Hepatocyte (in vitro differentiated cells): ENCODE data around the gene THSD4. TPM values are rescaled to one million over a fixed set of nuclear protein-coding genes. Genes with fewer than 3 reads are reported as not detected.

Experiments used
- DNase-seq: peaks from one replicate; pipeline ENCODE4 v3.0.0-alpha.2; 2016; ENCODE audit warnings: low spot score
- H2AFZ ChIP-seq: fragments of 200-600 bp; sonication (generic); 2 replicates; pipeline ENCODE4 v1.6.0; 2016; ENCODE audit warnings: antibody characterized with exemption, mild to moderate bottlenecking
- H3K27ac ChIP-seq: fragments of 200-600 bp; sonication (generic); 2 replicates; pipeline ENCODE4 v1.5.1; 2016; ENCODE audit warnings: mild to moderate bottlenecking
- H3K27me3 ChIP-seq: fragments of 200-600 bp; sonication (generic); 2 replicates; pipeline ENCODE4 v1.6.1; 2016
- H3K36me3 ChIP-seq: fragments of 200-600 bp; sonication (generic); replicated peaks from 2 replicates; pipeline ENCODE4 v1.5.1; 2016; ENCODE audit warnings: low read depth; ENCODE audit not compliant: insufficient read depth
- H3K4me1 ChIP-seq: fragments of 200-600 bp; sonication (generic); 2 replicates; pipeline ENCODE4 v1.5.1; 2016; ENCODE audit warnings: mild to moderate bottlenecking, moderate library complexity; ENCODE audit not compliant: insufficient read depth
- H3K4me2 ChIP-seq: fragments of 200-600 bp; sonication (generic); 2 replicates; pipeline ENCODE4 v1.6.0; 2016
- H3K4me3 ChIP-seq: fragments of 200-600 bp; sonication (generic); 2 replicates; pipeline ENCODE4 v1.5.1; 2016; ENCODE audit warnings: mild to moderate bottlenecking
- H3K79me2 ChIP-seq: fragments of 200-600 bp; sonication (generic); 2 replicates; pipeline ENCODE4 v1.6.0; 2017; ENCODE audit warnings: mild to moderate bottlenecking
- H3K9me2 ChIP-seq: fragments of 200-600 bp; sonication (generic); replicated peaks from 2 replicates; pipeline ENCODE4 v1.6.0; 2017; ENCODE audit warnings: mild to moderate bottlenecking; ENCODE audit not compliant: insufficient read depth
- H3K9me3 ChIP-seq: fragments of 200-600 bp; sonication (generic); 2 replicates; pipeline ENCODE4 v1.5.1; 2016; ENCODE audit warnings: low read depth, mild to moderate bottlenecking
- H4K20me1 ChIP-seq: fragments of 200-600 bp; sonication (generic); 2 replicates; pipeline ENCODE4 v1.6.0; 2016; ENCODE audit warnings: mild to moderate bottlenecking; ENCODE audit not compliant: insufficient read depth, poor library complexity, severe bottlenecking
- EZH2 ChIP-seq: fragments of 200-600 bp; sonication (generic); IDR thresholded peaks from 2 replicates; pipeline ENCODE4 v1.6.1; 2016; ENCODE audit warnings: antibody characterized with exemption, mild to moderate bottlenecking, borderline replicate concordance
- EZH2phosphoT487 ChIP-seq: fragments of 200-600 bp; sonication (generic); IDR thresholded peaks from one replicate; pipeline ENCODE4 v1.6.1; 2018; ENCODE audit warnings: antibody characterized with exemption, mild to moderate bottlenecking, low read depth, moderate library complexity; ENCODE audit not compliant: unreplicated experiment, severe bottlenecking
- WGBS: methylation state at CpG from one replicate; pipeline ENCODE4 v1.1.6; 2016; ENCODE audit warnings: low lambda C conversion rate; ENCODE audit errors: missing lambda C conversion rate; 5-methylcytosine and 5-hydroxymethylcytosine counted together
- polyA plus RNA-seq: library from polyadenylated mRNA; unstranded; fragments of >200 nt; fragmentation: Nextera tagmentation; extraction: Ambion mirVana; gene quantifications from 2 replicates; pipeline ENCODE4 v1.2.1, GENCODE V29; 2016
- total RNA-seq: library from RNA; depleted of rRNA; stranded (reverse); fragments of >200 nt; gene quantifications from 2 replicates; pipeline ENCODE4 v1.2.3, GENCODE V29; 2014
- TF ChIP-seq, protein P1 (sequence below): fragments of 200-600 bp; sonication (generic); IDR thresholded peaks from 2 replicates; pipeline ENCODE4 v1.5.1; 2016; ENCODE audit warnings: antibody characterized with exemption, mild to moderate bottlenecking; ENCODE audit not compliant: poor library complexity

The THSD4 gene
- total and polyA plus RNA-seq, 2 experiments from 2014 or later, result 4.3 to 7.0 TPM

- Histone ChIP-seq H4K20me1 (no peaks in the 10 kb centered on the region), H3K27me3 (no peaks in the 10 kb centered on the region), H3K79me2 (no peaks in the 10 kb centered on the region), H3K9me3 (no peaks in the 10 kb centered on the region), H3K27ac (no peak overlapping the region), H3K4me2 (no peak overlapping the region), H3K4me3 (no peak overlapping the region), H3K4me1 (peaks cover 2% of the 10 kb centered on the region), H3K9me2 (no peaks in the 10 kb centered on the region), H2AFZ (no peak overlapping the region), H3K36me3 (no peaks in the 10 kb centered on the region)
- DNase-seq, result no peak
- 63% methylated on average over 3 of the region's 3 CpGs for WGBS
- TF ChIP-seq, protein P1, sequence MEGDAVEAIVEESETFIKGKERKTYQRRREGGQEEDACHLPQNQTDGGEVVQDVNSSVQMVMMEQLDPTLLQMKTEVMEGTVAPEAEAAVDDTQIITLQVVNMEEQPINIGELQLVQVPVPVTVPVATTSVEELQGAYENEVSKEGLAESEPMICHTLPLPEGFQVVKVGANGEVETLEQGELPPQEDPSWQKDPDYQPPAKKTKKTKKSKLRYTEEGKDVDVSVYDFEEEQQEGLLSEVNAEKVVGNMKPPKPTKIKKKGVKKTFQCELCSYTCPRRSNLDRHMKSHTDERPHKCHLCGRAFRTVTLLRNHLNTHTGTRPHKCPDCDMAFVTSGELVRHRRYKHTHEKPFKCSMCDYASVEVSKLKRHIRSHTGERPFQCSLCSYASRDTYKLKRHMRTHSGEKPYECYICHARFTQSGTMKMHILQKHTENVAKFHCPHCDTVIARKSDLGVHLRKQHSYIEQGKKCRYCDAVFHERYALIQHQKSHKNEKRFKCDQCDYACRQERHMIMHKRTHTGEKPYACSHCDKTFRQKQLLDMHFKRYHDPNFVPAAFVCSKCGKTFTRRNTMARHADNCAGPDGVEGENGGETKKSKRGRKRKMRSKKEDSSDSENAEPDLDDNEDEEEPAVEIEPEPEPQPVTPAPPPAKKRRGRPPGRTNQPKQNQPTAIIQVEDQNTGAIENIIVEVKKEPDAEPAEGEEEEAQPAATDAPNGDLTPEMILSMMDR, result no peak
- TF ChIP-seq EZH2phosphoT487, result no peak
- TF ChIP-seq EZH2, result no peak
Measured at GRCh38 chr15:71096676-71097075, 18.6 kb upstream of the THSD4 start.

DNA sequence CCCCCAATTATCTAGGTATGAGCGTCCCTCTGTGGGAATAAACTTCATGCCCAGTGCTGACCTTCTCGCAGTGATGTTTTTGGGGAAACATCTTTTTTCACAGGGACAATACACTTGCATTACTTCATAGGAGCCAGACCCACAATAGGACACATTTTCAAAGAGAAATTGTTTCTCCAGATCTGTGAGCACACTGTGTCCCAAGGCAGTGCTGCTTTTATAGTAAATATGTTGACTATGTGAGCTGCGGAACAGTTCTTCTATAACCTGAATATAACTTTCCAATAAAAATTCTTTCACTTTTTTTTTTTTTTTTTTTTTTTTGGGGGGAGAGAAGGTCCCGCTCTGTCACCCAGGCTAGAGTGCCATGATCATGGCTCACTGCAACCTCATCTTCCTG lies 17.4 kb upstream of the THSD4 start:
- no peak overlapping the region for H3K4me3 ChIP-seq
- no peaks in the 10 kb centered on the region for H3K79me2 ChIP-seq
- H3K27me3 ChIP-seq, result no peaks in the 10 kb centered on the region
- no peaks in the 10 kb centered on the region for H3K36me3 ChIP-seq
- TF ChIP-seq EZH2phosphoT487, result no peak
- TF ChIP-seq, protein P1, result no peak
- TF ChIP-seq EZH2, result no peak
- H2AFZ ChIP-seq, result no peak overlapping the region
- no peaks in the 10 kb centered on the region for H3K9me2 ChIP-seq
- H4K20me1 ChIP-seq, result no peaks in the 10 kb centered on the region
- H3K9me3 ChIP-seq, result no peaks in the 10 kb centered on the region
- no peak for DNase-seq
- peaks cover 2% of the 10 kb centered on the region for H3K4me1 ChIP-seq
- H3K27ac ChIP-seq, result no peak overlapping the region
- no peak overlapping the region for H3K4me2 ChIP-seq
- WGBS, result 87% methylated on average over 4 of the region's 4 CpGs

GRCh38 chr15:71098920-71099319 lies 16.4 kb upstream of the THSD4 start:
- no peak overlapping the region for H3K4me2 ChIP-seq
- no peaks in the 10 kb centered on the region for H3K36me3 ChIP-seq
- H3K4me1 ChIP-seq, result no peaks in the 10 kb centered on the region

More at GRCh38 chr15:71098920-71099319, 16.4 kb upstream of the THSD4 start:
- no peak overlapping the region for H2AFZ ChIP-seq
- H3K9me3 ChIP-seq, result no peaks in the 10 kb centered on the region
- 87% methylated on average over 1 of the region's 1 CpG for WGBS
- no peaks in the 10 kb centered on the region for H4K20me1 ChIP-seq
- DNase-seq, result no peak
- H3K27me3 ChIP-seq, result no peaks in the 10 kb centered on the region
- H3K4me3 ChIP-seq, result no peak overlapping the region
- H3K9me2 ChIP-seq, result no peaks in the 10 kb centered on the region
- no peak overlapping the region for H3K27ac ChIP-seq
- no peaks in the 10 kb centered on the region for H3K79me2 ChIP-seq
- TF ChIP-seq, protein P1, result no peak
- no peak for TF ChIP-seq EZH2phosphoT487
- no peak for TF ChIP-seq EZH2
